Neural cell (in vitro differentiated cells): ENCODE data around the gene FFAR3. TPM values are rescaled to one million over a fixed set of nuclear protein-coding genes. Genes with fewer than 3 reads are reported as not detected.

Source experiments
- H2AFZ ChIP-seq: fragments of 200-600, 300-800 bp; sonication (generic), shearing (Covaris generic); 2 replicates; pipeline ENCODE4 v1.6.0; 2014; ENCODE audit warnings: low read depth, mild to moderate bottlenecking, antibody characterized with exemption, low read length, moderate library complexity
- H3F3A ChIP-seq: fragments of 200-600 bp; shearing (Covaris generic); 2 replicates; pipeline ENCODE4 v1.6.1; 2016; ENCODE audit warnings: mild to moderate bottlenecking, moderate library complexity, mixed read lengths, antibody characterized with exemption, low read length; ENCODE audit not compliant: insufficient read depth, poor library complexity, severe bottlenecking
- H3K27ac ChIP-seq: fragments of 200-600, 300-800 bp; sonication (generic), shearing (Covaris generic); 2 replicates; pipeline ENCODE4 v1.5.1; 2014; ENCODE audit warnings: mild to moderate bottlenecking, low read length, moderate library complexity
- H3K27me3 ChIP-seq: fragments of 300-800, 200-600 bp; sonication (generic), shearing (Covaris generic); 2 replicates; pipeline ENCODE4 v1.6.0; 2014; ENCODE audit warnings: mild to moderate bottlenecking, low read depth, low read length, moderate library complexity; ENCODE audit not compliant: insufficient read depth
- H3K36me3 ChIP-seq: fragments of 300-800, 200-600 bp; sonication (generic), shearing (Covaris generic); 2 replicates; pipeline ENCODE4 v1.5.1; 2014; ENCODE audit warnings: mild to moderate bottlenecking, antibody characterized with exemption, low read length, moderate library complexity; ENCODE audit not compliant: insufficient read depth
- H3K4me2 ChIP-seq: fragments of 300-800, 200-600 bp; sonication (generic), shearing (Covaris generic); 2 replicates; pipeline ENCODE4 v1.6.0; 2014; ENCODE audit warnings: mild to moderate bottlenecking, low read length
- H3K4me3 ChIP-seq: fragments of 300-800, 200-600 bp; sonication (generic), shearing (Covaris generic); 2 replicates; pipeline ENCODE4 v1.5.1; 2014; ENCODE audit warnings: mild to moderate bottlenecking, low read length, moderate library complexity
- H3K79me2 ChIP-seq: fragments of 200-600 bp; shearing (Covaris generic); replicated peaks from 2 replicates; pipeline ENCODE4 v1.6.0; 2014; ENCODE audit warnings: mild to moderate bottlenecking, low read length, moderate library complexity; ENCODE audit not compliant: insufficient read depth
- H3K9ac ChIP-seq: fragments of 300-800, 200-600 bp; sonication (generic), shearing (Covaris generic); 2 replicates; pipeline ENCODE4 v1.6.1; 2016; ENCODE audit warnings: mild to moderate bottlenecking, low read length, mixed read lengths
- H3K9me2 ChIP-seq: fragments of 200-600 bp; shearing (Covaris generic); 2 replicates; pipeline ENCODE4 v1.6.1; 2016; ENCODE audit warnings: mild to moderate bottlenecking, low read length, mixed read lengths; ENCODE audit not compliant: insufficient read depth
- H3K9me3 ChIP-seq: fragments of 200-600, 300-800 bp; sonication (generic), shearing (Covaris generic); 2 replicates; pipeline ENCODE4 v1.6.1; 2016; ENCODE audit warnings: mild to moderate bottlenecking, mixed run types, low read length, moderate library complexity, mixed read lengths
- H4K20me1 ChIP-seq: fragments of 200-600 bp; shearing (Covaris generic); 2 replicates; pipeline ENCODE4 v1.6.1; 2016; ENCODE audit warnings: mild to moderate bottlenecking, mixed run types; ENCODE audit not compliant: insufficient read depth
- CTCF ChIP-seq: fragments of 450-650 bp; IDR thresholded peaks from 2 replicates; pipeline ENCODE4 v1.5.1; 2014; ENCODE audit warnings: antibody characterized with exemption, mild to moderate bottlenecking, moderate library complexity; ENCODE audit not compliant: poor library complexity, severe bottlenecking
- EP300 ChIP-seq: fragments of 450-650 bp; conservative IDR thresholded peaks from 2 replicates; pipeline ENCODE4 v1.6.1; 2014; ENCODE audit warnings: antibody characterized with exemption, mild to moderate bottlenecking, moderate library complexity; ENCODE audit not compliant: poor library complexity, severe bottlenecking
- EZH2 ChIP-seq: fragments of 200-600, 300-800 bp; shearing (Covaris generic), sonication (generic); IDR thresholded peaks from 2 replicates; pipeline ENCODE4 v1.6.1; 2014; ENCODE audit warnings: antibody characterized with exemption, low read length, borderline replicate concordance, mild to moderate bottlenecking; ENCODE audit not compliant: insufficient read depth, poor library complexity, severe bottlenecking
- MXI1 ChIP-seq: fragments of 450-650 bp; conservative IDR thresholded peaks from 2 replicates; pipeline ENCODE4 v1.6.1; 2014; ENCODE audit warnings: antibody characterized with exemption, mild to moderate bottlenecking; ENCODE audit not compliant: poor library complexity, severe bottlenecking
- POLR2AphosphoS5 ChIP-seq: IDR thresholded peaks from 2 replicates; pipeline ENCODE4 v1.6.1; 2012
- RAD21 ChIP-seq: fragments of 450-650 bp; conservative IDR thresholded peaks from 2 replicates; pipeline ENCODE4 v1.6.1; 2014; ENCODE audit warnings: antibody characterized with exemption, mild to moderate bottlenecking, moderate library complexity
- REST ChIP-seq: IDR thresholded peaks from 2 replicates; pipeline ENCODE4 v1.6.1; 2012; ENCODE audit warnings: borderline replicate concordance
- SMC3 ChIP-seq: fragments of 450-650 bp; conservative IDR thresholded peaks from 2 replicates; pipeline ENCODE4 v1.6.1; 2014; ENCODE audit warnings: antibody characterized with exemption, mild to moderate bottlenecking, moderate library complexity; ENCODE audit not compliant: poor library complexity
- TAF1 ChIP-seq: IDR thresholded peaks from 2 replicates; pipeline ENCODE4 v1.6.1; 2012; ENCODE audit warnings: low read depth
- polyA plus RNA-seq: library from polyadenylated mRNA; depleted of rRNA; stranded (reverse); fragments of >200 nt; gene quantifications from 2 replicates; pipeline ENCODE4 v1.2.3, GENCODE V29; 2014

The FFAR3 gene
- polyA plus RNA-seq, 1 donor from 2014 or later = not detected

GRCh38 chr19:35351411-35352176, 6.7 kb upstream of the FFAR3 start:
- no peak overlapping the region for H2AFZ ChIP-seq
- no peaks in the 10 kb centered on the region for H3K27me3 ChIP-seq
- no peaks in the 10 kb centered on the region for H3K36me3 ChIP-seq
- H3K4me2 ChIP-seq = no peak overlapping the region
- H3F3A ChIP-seq = no peaks in the 10 kb centered on the region
- no peak overlapping the region for H3K9ac ChIP-seq
- H3K4me3 ChIP-seq = no peak overlapping the region
- TF ChIP-seq CTCF = no peak
- no peak for TF ChIP-seq SMC3
- TF ChIP-seq EP300 = no peak
- TF ChIP-seq TAF1 = no peak
- no peak for TF ChIP-seq POLR2AphosphoS5
- TF ChIP-seq REST = no peak
- no peak for TF ChIP-seq EZH2
- no peak for TF ChIP-seq MXI1
- TF ChIP-seq RAD21 = no peak
- H3K9me2 ChIP-seq = no peaks in the 10 kb centered on the region
- H3K9me3 ChIP-seq = no peaks in the 10 kb centered on the region
- no peaks in the 10 kb centered on the region for H3K79me2 ChIP-seq
- no peak overlapping the region for H3K27ac ChIP-seq
- H4K20me1 ChIP-seq = no peaks in the 10 kb centered on the region

GRCh38 chr19:35352177-35352447, 6.1 kb upstream of the FFAR3 start:
- H3K27me3 ChIP-seq = no peaks in the 10 kb centered on the region
- H3K9me3 ChIP-seq = no peaks in the 10 kb centered on the region
- H2AFZ ChIP-seq = no peak overlapping the region
- no peak overlapping the region for H3K9ac ChIP-seq
- no peak for TF ChIP-seq SMC3
- TF ChIP-seq RAD21 = no peak
- no peak for TF ChIP-seq POLR2AphosphoS5
- no peak for TF ChIP-seq CTCF
- no peak for TF ChIP-seq REST
- no peak for TF ChIP-seq EZH2
- no peak for TF ChIP-seq EP300
- no peak for TF ChIP-seq TAF1
- no peak overlapping the region for H3K27ac ChIP-seq
- H3K4me2 ChIP-seq = no peak overlapping the region
- no peaks in the 10 kb centered on the region for H3K79me2 ChIP-seq
- no peaks in the 10 kb centered on the region for H3F3A ChIP-seq
- no peaks in the 10 kb centered on the region for H4K20me1 ChIP-seq
- no peaks in the 10 kb centered on the region for H3K9me2 ChIP-seq
- no peaks in the 10 kb centered on the region for H3K36me3 ChIP-seq
- H3K4me3 ChIP-seq = no peak overlapping the region
